NB4 (cell line): ENCODE results near the gene GRM8.
"Not testable (repeated sequence)": the region's sequence is repeated elsewhere in the genome, so short reads cannot be mapped to it uniquely, and the experiment has no call there.

ENCODE experiments used
- DNase-seq: peaks from one replicate; pipeline ENCODE4 v3.0.0; 2010; ENCODE audit warnings: low read depth
- H3K4me3 ChIP-seq: one replicate; pipeline ENCODE4 v1.5.1; 2011; ENCODE audit warnings: mild to moderate bottlenecking, low read depth, low read length, moderate library complexity
- MYC ChIP-seq: IDR thresholded peaks from 2 replicates; pipeline ENCODE4 v1.6.1; 2011; ENCODE audit warnings: low read depth, low read length
- POLR2A ChIP-seq: IDR thresholded peaks from 2 replicates; pipeline ENCODE4 v1.6.1; 2011; ENCODE audit warnings: mild to moderate bottlenecking; ENCODE audit not compliant: insufficient read length; ENCODE audit errors: extremely low read depth
- TF ChIP-seq, protein P1 (sequence below): IDR thresholded peaks from 2 replicates; pipeline ENCODE4 v1.6.1; 2011; ENCODE audit warnings: low read depth, low read length
- TF ChIP-seq, protein P2 (sequence below): IDR thresholded peaks from one replicate; pipeline ENCODE4 v1.5.1; 2012; ENCODE audit warnings: low read depth, low read length

Gene GRM8

DNA sequence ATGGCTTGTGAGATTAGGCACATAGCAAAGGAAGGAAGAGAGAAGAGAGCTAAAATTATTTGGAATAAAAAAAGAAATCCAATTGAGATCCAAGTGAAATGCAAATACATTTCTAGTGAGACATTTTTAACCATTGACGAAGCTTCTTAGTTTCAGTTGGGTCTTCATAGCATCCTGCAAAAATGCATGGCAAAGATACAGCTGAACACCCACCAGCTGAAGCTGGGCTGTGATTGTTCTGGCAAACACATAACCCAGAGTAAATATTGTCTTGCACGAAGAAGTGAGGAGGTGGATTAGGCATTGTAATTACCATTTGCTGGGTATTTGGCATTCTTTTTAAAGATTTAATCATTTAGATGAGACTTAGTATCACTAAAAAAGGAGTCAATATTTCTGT, 409.4 kb downstream of the GRM8 start:
- DNase-seq = no peak
- TF ChIP-seq, protein P1, sequence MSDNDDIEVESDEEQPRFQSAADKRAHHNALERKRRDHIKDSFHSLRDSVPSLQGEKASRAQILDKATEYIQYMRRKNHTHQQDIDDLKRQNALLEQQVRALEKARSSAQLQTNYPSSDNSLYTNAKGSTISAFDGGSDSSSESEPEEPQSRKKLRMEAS = no peak
- TF ChIP-seq MYC (no peak), POLR2A (no peak)
- TF ChIP-seq, protein P2, sequence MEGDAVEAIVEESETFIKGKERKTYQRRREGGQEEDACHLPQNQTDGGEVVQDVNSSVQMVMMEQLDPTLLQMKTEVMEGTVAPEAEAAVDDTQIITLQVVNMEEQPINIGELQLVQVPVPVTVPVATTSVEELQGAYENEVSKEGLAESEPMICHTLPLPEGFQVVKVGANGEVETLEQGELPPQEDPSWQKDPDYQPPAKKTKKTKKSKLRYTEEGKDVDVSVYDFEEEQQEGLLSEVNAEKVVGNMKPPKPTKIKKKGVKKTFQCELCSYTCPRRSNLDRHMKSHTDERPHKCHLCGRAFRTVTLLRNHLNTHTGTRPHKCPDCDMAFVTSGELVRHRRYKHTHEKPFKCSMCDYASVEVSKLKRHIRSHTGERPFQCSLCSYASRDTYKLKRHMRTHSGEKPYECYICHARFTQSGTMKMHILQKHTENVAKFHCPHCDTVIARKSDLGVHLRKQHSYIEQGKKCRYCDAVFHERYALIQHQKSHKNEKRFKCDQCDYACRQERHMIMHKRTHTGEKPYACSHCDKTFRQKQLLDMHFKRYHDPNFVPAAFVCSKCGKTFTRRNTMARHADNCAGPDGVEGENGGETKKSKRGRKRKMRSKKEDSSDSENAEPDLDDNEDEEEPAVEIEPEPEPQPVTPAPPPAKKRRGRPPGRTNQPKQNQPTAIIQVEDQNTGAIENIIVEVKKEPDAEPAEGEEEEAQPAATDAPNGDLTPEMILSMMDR = no peak
- H3K4me3 ChIP-seq = no peak overlapping the region

DNA sequence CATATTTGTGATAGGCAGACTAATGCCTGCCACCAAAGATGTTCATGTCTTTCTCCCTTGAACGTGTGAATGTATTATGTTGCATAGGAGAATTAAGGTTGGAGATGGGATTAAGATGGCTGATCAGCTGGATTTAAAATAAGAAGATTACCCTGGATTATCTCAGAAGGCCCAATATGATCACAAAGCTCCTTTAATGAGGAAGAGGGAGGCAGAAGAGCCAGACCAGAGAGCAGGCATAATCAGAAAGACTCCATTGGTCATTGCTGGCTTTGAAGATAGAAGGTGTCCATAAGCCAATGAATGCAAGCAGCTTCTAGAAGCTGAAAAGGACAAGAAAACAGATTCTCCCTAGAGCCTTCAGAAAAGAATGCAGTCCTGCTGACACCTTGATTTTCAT, 410.3 kb downstream of the GRM8 start:
- no peak for DNase-seq
- H3K4me3 ChIP-seq = no peak overlapping the region
- TF ChIP-seq, protein P2 = no peak

DNA sequence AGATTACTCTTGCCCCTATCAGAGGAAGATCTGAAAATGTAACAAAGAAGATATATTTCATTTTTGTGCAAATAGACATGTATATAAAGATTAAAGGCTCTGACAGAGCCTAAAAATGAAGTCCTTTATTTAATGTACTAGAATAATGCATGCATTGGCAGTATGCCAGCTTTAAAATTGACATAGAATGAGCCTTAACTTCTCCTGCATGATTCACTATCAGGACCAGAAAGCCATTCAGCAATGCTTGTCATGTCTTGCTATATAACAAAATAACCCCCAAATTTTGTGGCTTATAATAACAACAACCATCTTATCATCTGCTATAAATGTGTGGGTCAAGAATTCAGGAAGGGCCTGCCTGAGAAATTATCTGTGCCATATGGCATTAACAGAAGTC, 411.9 kb downstream of the GRM8 start:
- no peak overlapping the region for H3K4me3 ChIP-seq
- no peak for TF ChIP-seq POLR2A
- TF ChIP-seq, protein P1 = no peak
- TF ChIP-seq, protein P2 = no peak
- TF ChIP-seq MYC = no peak
- no peak for DNase-seq

DNA sequence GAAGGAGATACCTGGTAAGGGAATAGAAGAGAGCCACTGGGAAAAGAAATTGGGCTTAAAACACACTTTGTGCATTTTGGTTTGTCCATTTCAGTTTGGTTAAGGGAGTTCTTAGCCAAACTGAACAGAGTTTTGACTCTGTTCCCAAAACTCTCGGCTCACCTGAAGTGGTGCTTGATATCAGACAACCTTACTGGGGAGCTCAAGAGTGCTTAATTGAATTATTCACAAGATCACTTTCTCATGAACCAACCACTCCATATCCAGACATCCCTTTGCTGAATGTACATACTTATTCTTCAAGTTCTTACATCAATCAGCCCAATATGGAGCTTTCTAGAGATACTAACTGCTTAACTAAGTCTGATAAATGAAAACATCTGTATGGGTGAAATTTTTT, 413.1 kb downstream of the GRM8 start:
- DNase-seq = no peak
- TF ChIP-seq MYC = no peak
- no peak overlapping the region for H3K4me3 ChIP-seq

DNA sequence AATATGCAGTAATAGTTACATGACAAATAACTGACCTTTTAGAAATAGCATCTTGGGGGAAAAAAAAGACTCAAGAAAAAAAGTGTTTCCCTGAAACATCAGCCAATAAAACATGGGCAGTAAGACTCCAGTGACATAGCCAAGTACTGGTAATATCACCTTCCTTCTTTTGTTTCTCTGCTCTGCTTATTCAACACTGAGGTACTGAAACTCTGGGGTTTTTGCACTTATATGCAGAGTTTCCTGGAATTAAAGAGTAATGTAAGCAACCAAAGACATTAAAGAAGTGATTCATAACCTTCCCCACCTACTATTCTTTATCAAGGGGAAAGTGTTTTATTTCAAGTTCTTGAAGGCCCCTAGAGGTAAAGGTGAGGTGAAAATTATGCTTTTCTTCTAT, 414.5 kb downstream of the GRM8 start:
- H3K4me3 ChIP-seq = no peak overlapping the region
- TF ChIP-seq MYC (no peak), POLR2A (no peak)
- TF ChIP-seq, protein P1 = no peak
- TF ChIP-seq, protein P2 = no peak
- DNase-seq = no peak

DNA sequence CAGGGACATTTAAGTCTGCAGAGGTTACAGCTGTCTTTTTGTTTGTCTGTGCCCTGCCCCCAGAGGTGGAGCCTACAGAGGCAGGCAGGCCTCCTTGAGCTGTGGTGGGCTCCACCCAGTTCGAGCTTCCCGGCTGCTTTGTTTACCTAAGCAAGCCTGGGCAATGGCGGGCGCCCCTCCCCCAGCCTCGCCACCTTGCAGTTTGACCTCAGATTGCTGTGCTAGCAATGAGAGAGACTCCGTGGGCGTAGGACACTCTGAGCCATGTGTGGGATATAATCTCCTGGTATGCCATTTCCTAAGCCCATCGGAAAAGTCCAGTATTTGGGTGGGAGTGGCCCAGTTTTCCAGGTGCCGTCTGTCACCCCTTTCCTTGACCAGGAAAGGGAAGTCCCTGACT, 421.5 kb downstream of the GRM8 start:
- not testable (repeated sequence) for DNase-seq, H3K4me3 ChIP-seq

DNA sequence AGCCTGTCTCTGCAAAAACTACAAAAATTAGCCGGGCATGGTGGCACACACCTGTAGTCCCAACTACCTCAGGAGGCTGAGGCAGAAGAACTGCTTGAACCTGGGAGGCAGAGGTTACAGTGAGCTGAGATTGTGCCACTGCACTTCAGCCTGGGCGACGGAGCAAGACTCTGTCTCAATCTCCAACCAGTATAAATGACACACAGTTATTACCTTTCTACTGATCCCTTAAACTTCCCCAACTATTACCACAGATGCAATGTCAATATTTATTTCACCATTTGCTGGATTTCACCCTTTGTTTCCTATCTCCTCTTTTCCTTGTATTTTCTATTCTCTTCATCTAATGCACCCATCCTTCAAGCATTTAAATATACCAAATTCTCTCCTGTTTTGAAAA, 431.8 kb downstream of the GRM8 start:
- TF ChIP-seq MYC = no peak
- no peak for TF ChIP-seq POLR2A
- TF ChIP-seq, protein P2 = no peak
- TF ChIP-seq, protein P1 = no peak
- no peak for DNase-seq
- no peak overlapping the region for H3K4me3 ChIP-seq
